Measurements from ENCODE around the gene MARCHF6.

Gene MARCHF6

DNA sequence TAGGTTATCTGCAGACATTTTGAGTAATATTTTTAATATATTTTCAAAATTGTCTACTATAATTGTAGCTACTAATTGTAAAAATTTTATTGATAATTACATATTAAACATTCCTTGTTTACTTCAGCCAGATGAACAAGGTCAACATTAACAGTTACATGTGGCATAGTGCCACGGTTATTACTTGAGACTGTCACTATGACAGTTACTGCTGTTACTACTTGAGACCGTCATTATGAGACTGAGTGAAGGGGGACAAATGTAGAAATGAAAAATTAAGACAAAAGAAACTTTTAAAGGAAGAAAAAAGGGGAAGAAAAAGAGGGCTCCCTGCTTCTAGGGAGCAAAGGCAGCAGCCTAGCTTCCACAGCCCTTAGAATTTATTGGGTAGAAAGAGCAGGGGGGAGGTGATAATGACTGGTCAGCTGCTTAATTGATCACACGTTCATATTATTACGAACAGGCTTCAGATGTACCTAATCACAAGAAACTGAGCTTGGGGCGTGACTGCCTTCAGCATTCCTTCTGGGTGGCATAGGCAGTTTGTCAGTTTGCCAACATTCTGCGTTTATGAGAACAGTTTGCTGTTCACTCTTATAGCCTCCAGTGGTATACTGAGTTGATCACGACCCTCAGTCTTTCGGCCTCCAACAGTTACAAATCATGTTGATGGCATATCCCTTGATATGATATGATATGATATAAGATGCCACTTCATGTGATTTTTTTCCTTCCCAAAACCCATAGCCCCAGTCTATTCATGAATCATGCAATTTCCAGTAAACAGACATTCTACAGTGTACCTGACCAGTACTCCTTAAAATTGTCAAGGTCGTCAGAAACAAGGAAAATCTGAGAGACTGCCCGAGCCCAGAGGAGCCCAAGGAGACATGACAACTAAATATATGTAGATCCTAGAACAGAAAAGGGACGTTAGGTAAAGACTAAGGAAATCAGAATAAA lies 13.1 kb downstream of the MARCHF6 start (continued):
- TF ChIP-seq ZNF48 (tag by site-specific recombination; IDR thresholded peaks at IDR 0.05) (no peak), ZXDB (tag by site-specific recombination; IDR thresholded peaks at IDR 0.05) (peak; percentile 40; the same call in 1 of the 2 replicates), ZNF521 (tag by site-specific recombination; IDR thresholded peaks at IDR 0.05) (no peak), ZNF837 (tag by site-specific recombination; IDR thresholded peaks at IDR 0.05) (no peak), TRIM28 (IDR thresholded peaks at IDR 0.05; ENCODE audit: borderline replicate concordance, low read length) (no peak), ZNF350 (tag by site-specific recombination; IDR thresholded peaks at IDR 0.05) (no peak), ZNF366 (tag by site-specific recombination; conservative IDR thresholded peaks at IDR 0.05) (peak; percentile 56), ZNF394 (tag by site-specific recombination; IDR thresholded peaks at IDR 0.05; ENCODE audit: borderline replicate concordance) (no peak), ZFP37 (tag by site-specific recombination; IDR thresholded peaks at IDR 0.05) (peak; percentile 30; the same call in 1 of the 2 replicates), ZNF501 (tag by site-specific recombination; IDR thresholded peaks at IDR 0.05) (no peak), FEZF1 (tag by site-specific recombination; IDR thresholded peaks at IDR 0.05) (peak; percentile 33; the same call in 1 of the 2 replicates), ZNF660 (tag by site-specific recombination; IDR thresholded peaks at IDR 0.05) (no peak), ZNF629 (tag by site-specific recombination; IDR thresholded peaks at IDR 0.05) (peak; percentile 41; the same call in 1 of the 2 replicates), ZNF23 (tag by site-specific recombination; IDR thresholded peaks at IDR 0.05; ENCODE audit: borderline replicate concordance) (no peak), ZNF585B (tag by site-specific recombination; IDR thresholded peaks at IDR 0.05) (no peak), GFI1B (tag by site-specific recombination; IDR thresholded peaks at IDR 0.05) (no peak), ZNF76 (tag by site-specific recombination; IDR thresholded peaks at IDR 0.05; ENCODE audit: borderline replicate concordance, low read depth) (no peak), ZNF157 (tag by site-specific recombination; IDR thresholded peaks at IDR 0.05) (no peak), ZNF140 (tag by site-specific recombination; IDR thresholded peaks at IDR 0.05) (no peak), YY2 (tag by site-specific recombination; IDR thresholded peaks at IDR 0.05) (no peak), BCL11B (tag by site-specific recombination; IDR thresholded peaks at IDR 0.05; ENCODE audit: low read depth) (peak; percentile 64), PRDM10 (tag by site-specific recombination; IDR thresholded peaks at IDR 0.05) (0 out of 2 replicates have a peak, but pooled peaks have one; percentile 13), ZNF571 (tag by site-specific recombination; IDR thresholded peaks at IDR 0.05) (no peak)
- TF ChIP-seq, protein P1, sequence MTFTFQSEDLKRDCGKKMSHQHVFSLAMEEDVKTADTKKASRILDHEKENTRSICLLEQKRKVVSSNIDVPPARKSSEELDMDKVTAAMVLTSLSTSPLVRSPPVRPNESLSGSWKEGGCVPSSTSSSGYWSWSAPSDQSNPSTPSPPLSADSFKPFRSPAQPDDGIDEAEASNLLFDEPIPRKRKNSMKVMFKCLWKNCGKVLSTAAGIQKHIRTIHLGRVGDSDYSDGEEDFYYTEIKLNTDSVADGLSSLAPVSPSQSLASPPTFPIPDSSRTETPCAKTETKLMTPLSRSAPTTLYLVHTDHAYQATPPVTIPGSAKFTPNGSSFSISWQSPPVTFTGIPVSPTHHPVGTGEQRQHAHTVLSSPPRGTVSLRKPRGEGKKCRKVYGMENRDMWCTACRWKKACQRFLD (tag by site-specific recombination; IDR thresholded peaks at IDR 0.05), result no peak
- TF ChIP-seq, protein P2, sequence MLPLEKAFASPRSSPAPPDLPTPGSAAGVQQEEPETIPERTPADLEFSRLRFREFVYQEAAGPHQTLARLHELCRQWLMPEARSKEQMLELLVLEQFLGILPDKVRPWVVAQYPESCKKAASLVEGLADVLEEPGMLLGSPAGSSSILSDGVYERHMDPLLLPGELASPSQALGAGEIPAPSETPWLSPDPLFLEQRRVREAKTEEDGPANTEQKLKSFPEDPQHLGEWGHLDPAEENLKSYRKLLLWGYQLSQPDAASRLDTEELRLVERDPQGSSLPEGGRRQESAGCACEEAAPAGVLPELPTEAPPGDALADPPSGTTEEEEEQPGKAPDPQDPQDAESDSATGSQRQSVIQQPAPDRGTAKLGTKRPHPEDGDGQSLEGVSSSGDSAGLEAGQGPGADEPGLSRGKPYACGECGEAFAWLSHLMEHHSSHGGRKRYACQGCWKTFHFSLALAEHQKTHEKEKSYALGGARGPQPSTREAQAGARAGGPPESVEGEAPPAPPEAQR (tag by site-specific recombination; IDR thresholded peaks at IDR 0.05), result no peak
- TF ChIP-seq, protein P3, sequence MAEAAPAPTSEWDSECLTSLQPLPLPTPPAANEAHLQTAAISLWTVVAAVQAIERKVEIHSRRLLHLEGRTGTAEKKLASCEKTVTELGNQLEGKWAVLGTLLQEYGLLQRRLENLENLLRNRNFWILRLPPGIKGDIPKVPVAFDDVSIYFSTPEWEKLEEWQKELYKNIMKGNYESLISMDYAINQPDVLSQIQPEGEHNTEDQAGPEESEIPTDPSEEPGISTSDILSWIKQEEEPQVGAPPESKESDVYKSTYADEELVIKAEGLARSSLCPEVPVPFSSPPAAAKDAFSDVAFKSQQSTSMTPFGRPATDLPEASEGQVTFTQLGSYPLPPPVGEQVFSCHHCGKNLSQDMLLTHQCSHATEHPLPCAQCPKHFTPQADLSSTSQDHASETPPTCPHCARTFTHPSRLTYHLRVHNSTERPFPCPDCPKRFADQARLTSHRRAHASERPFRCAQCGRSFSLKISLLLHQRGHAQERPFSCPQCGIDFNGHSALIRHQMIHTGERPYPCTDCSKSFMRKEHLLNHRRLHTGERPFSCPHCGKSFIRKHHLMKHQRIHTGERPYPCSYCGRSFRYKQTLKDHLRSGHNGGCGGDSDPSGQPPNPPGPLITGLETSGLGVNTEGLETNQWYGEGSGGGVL (tag by site-specific recombination; IDR thresholded peaks at IDR 0.05), result no peak
- TF ChIP-seq, protein P4, sequence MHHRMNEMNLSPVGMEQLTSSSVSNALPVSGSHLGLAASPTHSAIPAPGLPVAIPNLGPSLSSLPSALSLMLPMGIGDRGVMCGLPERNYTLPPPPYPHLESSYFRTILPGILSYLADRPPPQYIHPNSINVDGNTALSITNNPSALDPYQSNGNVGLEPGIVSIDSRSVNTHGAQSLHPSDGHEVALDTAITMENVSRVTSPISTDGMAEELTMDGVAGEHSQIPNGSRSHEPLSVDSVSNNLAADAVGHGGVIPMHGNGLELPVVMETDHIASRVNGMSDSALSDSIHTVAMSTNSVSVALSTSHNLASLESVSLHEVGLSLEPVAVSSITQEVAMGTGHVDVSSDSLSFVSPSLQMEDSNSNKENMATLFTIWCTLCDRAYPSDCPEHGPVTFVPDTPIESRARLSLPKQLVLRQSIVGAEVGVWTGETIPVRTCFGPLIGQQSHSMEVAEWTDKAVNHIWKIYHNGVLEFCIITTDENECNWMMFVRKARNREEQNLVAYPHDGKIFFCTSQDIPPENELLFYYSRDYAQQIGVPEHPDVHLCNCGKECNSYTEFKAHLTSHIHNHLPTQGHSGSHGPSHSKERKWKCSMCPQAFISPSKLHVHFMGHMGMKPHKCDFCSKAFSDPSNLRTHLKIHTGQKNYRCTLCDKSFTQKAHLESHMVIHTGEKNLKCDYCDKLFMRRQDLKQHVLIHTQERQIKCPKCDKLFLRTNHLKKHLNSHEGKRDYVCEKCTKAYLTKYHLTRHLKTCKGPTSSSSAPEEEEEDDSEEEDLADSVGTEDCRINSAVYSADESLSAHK (tag by site-specific recombination; IDR thresholded peaks at IDR 0.05), result peak; percentile 91
- TF ChIP-seq, protein P5, sequence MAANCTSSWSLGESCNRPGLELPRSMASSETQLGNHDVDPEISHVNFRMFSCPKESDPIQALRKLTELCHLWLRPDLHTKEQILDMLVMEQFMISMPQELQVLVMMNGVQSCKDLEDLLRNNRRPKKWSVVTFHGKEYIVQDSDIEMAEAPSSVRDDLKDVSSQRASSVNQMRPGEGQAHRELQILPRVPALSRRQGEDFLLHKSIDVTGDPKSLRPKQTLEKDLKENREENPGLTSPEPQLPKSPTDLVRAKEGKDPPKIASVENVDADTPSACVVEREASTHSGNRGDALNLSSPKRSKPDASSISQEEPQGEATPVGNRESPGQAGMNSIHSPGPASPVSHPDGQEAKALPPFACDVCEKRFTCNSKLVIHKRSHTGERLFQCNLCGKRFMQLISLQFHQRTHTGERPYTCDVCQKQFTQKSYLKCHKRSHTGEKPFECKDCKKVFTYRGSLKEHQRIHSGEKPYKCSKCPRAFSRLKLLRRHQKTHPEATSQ (tag by site-specific recombination; IDR thresholded peaks at IDR 0.05), result no peak

Data from HEK293 (cell line).